LNCaP clone FGC (cell line): Measurements from ENCODE around the gene GLIPR2.

Experiments used
- DNase-seq: peaks from one replicate; pipeline ENCODE4 v3.0.0-alpha.2; 2011; ENCODE audit warnings: low read depth
- H3K4me3 ChIP-seq: 2 replicates; pipeline ENCODE4 v1.5.1; 2011; ENCODE audit warnings: mild to moderate bottlenecking, low read depth, low read length, control low read depth
- CTCF ChIP-seq: IDR thresholded peaks from 2 replicates; pipeline ENCODE4 v1.5.1; 2012; ENCODE audit warnings: mild to moderate bottlenecking; ENCODE audit not compliant: control insufficient read depth, insufficient read depth; ENCODE audit errors: extremely low read depth

The GLIPR2 gene

GRCh38 chr9:36150574-36151315, 14.2 kb downstream of the GLIPR2 start:
- H3K4me3 ChIP-seq, result no peak overlapping the region
- TF ChIP-seq CTCF, result no peak
- no peak for DNase-seq

GRCh38 chr9:36151316-36152210, 15.0 kb downstream of the GLIPR2 start:
- no peak for TF ChIP-seq CTCF
- no peak for DNase-seq
- H3K4me3 ChIP-seq, result no peak overlapping the region

- no peak for TF ChIP-seq CTCF
- no peak overlapping the region for H3K4me3 ChIP-seq
- no peak for DNase-seq
Observed at GRCh38 chr9:36152741-36153438, 16.4 kb downstream of the GLIPR2 start.

GRCh38 chr9:36153746-36154145, 17.2 kb downstream of the GLIPR2 start:
- TF ChIP-seq CTCF, result no peak
- no peak overlapping the region for H3K4me3 ChIP-seq
- DNase-seq, result no peak

- DNase-seq, result no peak
Observed at GRCh38 chr9:36154331-36154952, 17.9 kb downstream of the GLIPR2 start.

More at GRCh38 chr9:36154331-36154952, 17.9 kb downstream of the GLIPR2 start:
- TF ChIP-seq CTCF, result no peak
- H3K4me3 ChIP-seq, result no peak overlapping the region
